ENCODE results near the gene PLK5.

PLK5 gene

GRCh38 chr19:1555487-1556389, 31.9 kb downstream of the PLK5 start:
- no peak for TF ChIP-seq CTCF (IDR thresholded peaks at IDR 0.05; ENCODE audit: low read depth, low read length)
- DNase-seq (ENCODE audit: low read depth in 2 of 2): no peak
- H3K4me3 ChIP-seq (replicated peaks in 1 of 2; ENCODE audit: low read depth in 2 of 2, low read length in 2 of 2): no peak overlapping the region

GRCh38 chr19:1556390-1557070, 32.7 kb downstream of the PLK5 start:
- no peak for DNase-seq (ENCODE audit: low read depth in 2 of 2)
- TF ChIP-seq CTCF (IDR thresholded peaks at IDR 0.05; ENCODE audit: low read depth, low read length): no peak
- H3K4me3 ChIP-seq (replicated peaks in 1 of 2; ENCODE audit: low read depth in 2 of 2, low read length in 2 of 2): no peak overlapping the region

DNA sequence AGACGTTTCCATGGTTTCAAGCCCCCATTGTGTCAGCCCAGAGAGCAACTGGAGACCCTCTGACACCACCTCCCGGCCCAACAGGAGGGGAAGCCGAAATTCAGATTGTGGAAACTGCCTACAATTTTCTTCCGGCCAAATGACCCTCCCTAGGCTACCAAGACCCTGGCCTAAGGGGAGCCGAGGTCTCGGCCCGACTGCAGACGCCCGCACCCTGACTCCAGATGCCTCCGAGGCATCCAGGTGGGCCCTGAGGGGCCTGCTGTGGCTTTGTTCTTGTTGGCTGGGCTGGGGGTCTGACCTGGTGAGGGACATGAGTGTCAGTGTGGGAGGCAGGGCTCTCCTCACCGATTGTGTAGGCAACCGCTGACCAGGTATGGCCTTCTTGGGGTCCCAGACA, 34.7 kb downstream of the PLK5 start:
- no peak for DNase-seq (ENCODE audit: low read depth in 2 of 2)
- H3K4me3 ChIP-seq (replicated peaks in 1 of 2; ENCODE audit: low read depth in 2 of 2, low read length in 2 of 2): no peak overlapping the region
- no peak for TF ChIP-seq CTCF (IDR thresholded peaks at IDR 0.05; ENCODE audit: low read depth, low read length)

GRCh38 chr19:1560286-1560882, 36.5 kb downstream of the PLK5 start:
- DNase-seq (ENCODE audit: low read depth in 2 of 2): no peak
- TF ChIP-seq CTCF (IDR thresholded peaks at IDR 0.05; ENCODE audit: low read depth, low read length): no peak
- no peak overlapping the region for H3K4me3 ChIP-seq (replicated peaks in 1 of 2; ENCODE audit: low read depth in 2 of 2, low read length in 2 of 2)

DNA sequence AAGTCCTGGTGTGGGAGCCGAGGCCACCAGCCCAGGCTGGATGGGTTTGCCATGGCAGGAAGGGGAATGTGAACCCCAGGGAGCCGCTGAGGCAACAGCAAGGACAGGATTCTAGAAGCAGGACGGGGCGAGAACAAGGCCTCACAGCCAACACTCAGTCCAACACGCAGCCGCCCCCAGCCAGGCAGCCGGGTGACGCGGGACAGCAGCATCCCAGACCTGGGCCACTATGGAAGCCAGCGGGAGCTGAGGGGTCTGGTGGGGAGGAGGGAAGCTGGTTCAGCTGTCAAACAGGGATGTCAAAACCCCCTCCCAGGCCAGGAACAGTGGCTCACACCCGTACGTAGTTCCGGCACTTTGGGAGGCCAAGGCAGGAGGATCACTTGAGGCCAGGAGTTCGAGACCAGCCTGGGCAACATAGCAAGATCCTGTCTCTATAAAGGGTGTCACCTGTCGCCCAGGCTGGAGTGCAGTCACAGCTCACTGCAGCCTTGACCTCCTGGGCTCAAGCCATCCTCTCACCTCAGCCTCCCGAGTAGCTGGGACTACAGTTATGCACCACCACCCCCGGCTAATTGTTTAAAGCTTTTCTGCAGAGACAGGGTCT, 37.5 kb downstream of the PLK5 start:
- no peak for DNase-seq (ENCODE audit: low read depth in 2 of 2)
- no peak for TF ChIP-seq CTCF (IDR thresholded peaks at IDR 0.05; ENCODE audit: low read depth, low read length)
- no peak overlapping the region for H3K4me3 ChIP-seq (replicated peaks in 1 of 2; ENCODE audit: low read depth in 2 of 2, low read length in 2 of 2)

- TF ChIP-seq CTCF (IDR thresholded peaks at IDR 0.05; ENCODE audit: low read depth, low read length): no peak
- DNase-seq (ENCODE audit: low read depth in 2 of 2): no peak
- no peak overlapping the region for H3K4me3 ChIP-seq (replicated peaks in 1 of 2; ENCODE audit: low read depth in 2 of 2, low read length in 2 of 2)
Measured at GRCh38 chr19:1563251-1563650, 39.4 kb downstream of the PLK5 start.

Data from cardiac fibroblast (primary cell).